ENCODE measurements around the gene PPAN.

PPAN gene

DNA sequence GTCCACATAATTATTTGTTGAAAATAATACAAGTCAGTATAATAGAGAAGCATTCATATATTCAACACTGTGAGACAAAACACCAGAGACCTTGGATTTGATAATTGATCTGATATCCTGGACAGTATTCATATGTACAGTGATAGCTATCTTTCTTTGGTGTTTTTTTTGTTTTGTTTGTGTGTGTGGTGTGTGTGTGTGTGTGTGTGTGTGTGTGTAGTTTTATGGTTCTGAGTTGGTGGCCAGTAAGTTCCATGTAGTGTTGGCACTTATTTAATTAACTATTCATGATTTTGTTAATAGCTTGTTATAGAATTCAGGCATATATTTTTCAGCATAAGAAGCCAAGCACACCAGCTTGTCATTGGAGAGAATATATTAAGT, 2.0 kb upstream of the PPAN start:
- no peak overlapping the region for H2AFZ ChIP-seq (ENCODE audit: low read length)
- H3K36me3 ChIP-seq (ENCODE audit: insufficient read depth, low read length): peaks cover 25% of the 10 kb centered on the region
- peak overlapping the region; percentile 98 for H3K27ac ChIP-seq (ENCODE audit: low read depth, low read length, poor library complexity, severe bottlenecking)
- H4K20me1 ChIP-seq (ENCODE audit: insufficient read depth, low read length): no peaks in the 10 kb centered on the region
- no peaks in the 10 kb centered on the region for H3K9me2 ChIP-seq (ENCODE audit: low read depth, low read length)
- H3K9ac ChIP-seq (ENCODE audit: low read length): peak overlapping the region; percentile 71
- H3K9me3 ChIP-seq (ENCODE audit: low read length): no peaks in the 10 kb centered on the region
- TF ChIP-seq, protein P1, sequence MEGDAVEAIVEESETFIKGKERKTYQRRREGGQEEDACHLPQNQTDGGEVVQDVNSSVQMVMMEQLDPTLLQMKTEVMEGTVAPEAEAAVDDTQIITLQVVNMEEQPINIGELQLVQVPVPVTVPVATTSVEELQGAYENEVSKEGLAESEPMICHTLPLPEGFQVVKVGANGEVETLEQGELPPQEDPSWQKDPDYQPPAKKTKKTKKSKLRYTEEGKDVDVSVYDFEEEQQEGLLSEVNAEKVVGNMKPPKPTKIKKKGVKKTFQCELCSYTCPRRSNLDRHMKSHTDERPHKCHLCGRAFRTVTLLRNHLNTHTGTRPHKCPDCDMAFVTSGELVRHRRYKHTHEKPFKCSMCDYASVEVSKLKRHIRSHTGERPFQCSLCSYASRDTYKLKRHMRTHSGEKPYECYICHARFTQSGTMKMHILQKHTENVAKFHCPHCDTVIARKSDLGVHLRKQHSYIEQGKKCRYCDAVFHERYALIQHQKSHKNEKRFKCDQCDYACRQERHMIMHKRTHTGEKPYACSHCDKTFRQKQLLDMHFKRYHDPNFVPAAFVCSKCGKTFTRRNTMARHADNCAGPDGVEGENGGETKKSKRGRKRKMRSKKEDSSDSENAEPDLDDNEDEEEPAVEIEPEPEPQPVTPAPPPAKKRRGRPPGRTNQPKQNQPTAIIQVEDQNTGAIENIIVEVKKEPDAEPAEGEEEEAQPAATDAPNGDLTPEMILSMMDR (IDR thresholded peaks at IDR 0.05; ENCODE audit: low read length): no peak
- no peak for TF ChIP-seq EZH2 (IDR thresholded peaks at IDR 0.05; ENCODE audit: borderline replicate concordance, low read length)
- H3K4me3 ChIP-seq (ENCODE audit: low read depth, low read length, poor library complexity, severe bottlenecking): peak overlapping the region; percentile 99
- H3K4me2 ChIP-seq (ENCODE audit: low read length): peak overlapping the region; percentile 61
- H3K27me3 ChIP-seq (ENCODE audit: insufficient read depth, low read length): no peaks in the 10 kb centered on the region
- peaks cover 16% of the 10 kb centered on the region for H3F3A ChIP-seq (ENCODE audit: insufficient read depth, low read length)
- H3K4me1 ChIP-seq (ENCODE audit: insufficient read depth, low read length, severe bottlenecking): peaks cover 69% of the 10 kb centered on the region
- H3K79me2 ChIP-seq (ENCODE audit: insufficient read depth, low read length): peaks cover 13% of the 10 kb centered on the region

DNA sequence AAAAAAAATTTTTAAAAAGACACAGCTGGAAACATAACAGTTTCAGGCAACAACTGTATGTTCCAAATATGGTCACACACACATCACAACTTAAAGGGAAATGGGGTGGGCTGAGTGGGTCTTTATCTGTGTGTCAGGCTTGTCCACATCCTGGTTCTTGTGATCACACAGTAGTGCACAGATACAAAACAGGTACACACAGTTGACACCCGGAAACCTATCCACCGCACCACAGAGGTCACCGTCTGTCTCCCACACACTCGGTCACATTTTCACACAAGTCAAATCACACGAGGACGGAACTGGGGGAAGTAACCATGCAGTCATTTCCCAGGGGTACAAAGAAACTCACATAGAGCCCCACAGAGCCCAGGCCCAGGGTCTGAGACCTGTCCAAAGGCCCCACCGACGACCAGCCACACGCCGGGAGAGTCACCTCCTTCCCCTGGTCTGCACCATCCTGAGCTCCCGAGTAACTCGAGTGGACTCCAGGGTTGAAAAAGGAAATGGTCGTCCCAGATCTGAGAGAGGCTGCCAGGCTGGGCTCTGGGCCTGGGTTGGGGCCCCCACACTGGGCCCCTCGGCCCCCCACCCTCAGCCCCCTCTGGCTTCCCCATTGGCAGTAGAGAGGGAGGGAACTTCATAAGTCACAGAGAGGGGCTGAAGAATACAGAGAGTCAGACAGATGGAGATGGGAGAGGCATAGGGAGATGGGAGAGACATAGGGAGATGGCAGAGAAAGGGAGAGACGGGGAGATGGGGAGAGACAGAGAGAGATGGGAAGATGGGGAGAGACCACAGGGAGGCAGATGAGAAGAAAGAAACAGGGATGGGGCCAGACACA, 1.3 kb upstream of the PPAN start:
- Histone ChIP-seq H3K9me2 (ENCODE audit: low read depth, low read length) (no peaks in the 10 kb centered on the region), H3K27me3 (ENCODE audit: insufficient read depth, low read length) (no peaks in the 10 kb centered on the region), H4K20me1 (ENCODE audit: insufficient read depth, low read length) (no peaks in the 10 kb centered on the region), H3K9ac (ENCODE audit: low read length) (peak overlapping the region; percentile 71), H2AFZ (ENCODE audit: low read length) (no peak overlapping the region), H3K36me3 (ENCODE audit: insufficient read depth, low read length) (peaks cover 32% of the 10 kb centered on the region), H3K79me2 (ENCODE audit: insufficient read depth, low read length) (peaks cover 13% of the 10 kb centered on the region), H3K9me3 (ENCODE audit: low read length) (no peaks in the 10 kb centered on the region), H3K27ac (ENCODE audit: low read depth, low read length, poor library complexity, severe bottlenecking) (peak overlapping the region; percentile 98), H3K4me2 (ENCODE audit: low read length) (peak overlapping the region; percentile 61), H3K4me1 (ENCODE audit: insufficient read depth, low read length, severe bottlenecking) (peaks cover 76% of the 10 kb centered on the region), H3F3A (ENCODE audit: insufficient read depth, low read length) (peaks cover 16% of the 10 kb centered on the region), H3K4me3 (ENCODE audit: low read depth, low read length, poor library complexity, severe bottlenecking) (peak overlapping the region; percentile 99)
- TF ChIP-seq EZH2 (IDR thresholded peaks at IDR 0.05; ENCODE audit: borderline replicate concordance, low read length): no peak
- TF ChIP-seq, protein P1 (IDR thresholded peaks at IDR 0.05; ENCODE audit: low read length): no peak

DNA sequence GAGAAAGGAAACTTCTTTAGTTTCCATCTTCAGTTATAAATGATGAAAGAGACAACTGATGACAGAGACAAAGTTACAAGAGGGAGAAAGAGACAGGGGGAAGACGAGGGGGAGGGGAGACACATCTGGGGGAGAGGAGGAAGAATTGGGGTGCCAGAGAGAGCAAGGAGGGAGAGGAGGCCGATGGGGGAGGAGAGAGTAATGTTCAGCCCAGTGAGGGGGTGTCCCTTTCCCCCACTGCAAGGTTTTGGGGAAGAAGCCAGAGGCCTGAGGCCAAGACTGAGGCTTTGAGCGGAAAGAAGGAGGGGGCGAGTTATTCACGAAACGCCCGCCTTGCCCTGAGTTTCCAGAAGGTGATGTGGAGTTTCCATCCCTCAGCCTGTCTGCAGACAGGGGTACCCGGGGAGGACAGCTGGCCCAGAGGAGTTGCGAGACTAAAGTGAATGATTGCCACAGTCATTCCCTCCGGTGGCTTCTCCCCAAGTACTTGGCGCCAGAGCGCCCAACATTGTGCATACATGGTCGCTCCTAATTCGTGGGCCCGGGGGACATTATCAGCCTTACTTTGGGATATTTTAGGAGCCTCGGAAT, 558 bp upstream of the PPAN start:
- H3K4me2 ChIP-seq (ENCODE audit: low read length): peak overlapping the region; percentile 61
- no peak for TF ChIP-seq EZH2 (IDR thresholded peaks at IDR 0.05; ENCODE audit: borderline replicate concordance, low read length)
- TF ChIP-seq, protein P1 (IDR thresholded peaks at IDR 0.05; ENCODE audit: low read length): no peak
- no peaks in the 10 kb centered on the region for H3K9me2 ChIP-seq (ENCODE audit: low read depth, low read length)
- peak overlapping the region; percentile 99 for H3K4me3 ChIP-seq (ENCODE audit: low read depth, low read length, poor library complexity, severe bottlenecking)
- no peak overlapping the region for H2AFZ ChIP-seq (ENCODE audit: low read length)
- no peaks in the 10 kb centered on the region for H3K9me3 ChIP-seq (ENCODE audit: low read length)
- no peaks in the 10 kb centered on the region for H3K27me3 ChIP-seq (ENCODE audit: insufficient read depth, low read length)
- H3F3A ChIP-seq (ENCODE audit: insufficient read depth, low read length): peaks cover 16% of the 10 kb centered on the region
- peaks cover 13% of the 10 kb centered on the region for H3K79me2 ChIP-seq (ENCODE audit: insufficient read depth, low read length)
- H4K20me1 ChIP-seq (ENCODE audit: insufficient read depth, low read length): no peaks in the 10 kb centered on the region
- peaks cover 40% of the 10 kb centered on the region for H3K36me3 ChIP-seq (ENCODE audit: insufficient read depth, low read length)
- peak overlapping the region; percentile 71 for H3K9ac ChIP-seq (ENCODE audit: low read length)
- H3K27ac ChIP-seq (ENCODE audit: low read depth, low read length, poor library complexity, severe bottlenecking): peak overlapping the region; percentile 98
- peaks cover 82% of the 10 kb centered on the region for H3K4me1 ChIP-seq (ENCODE audit: insufficient read depth, low read length, severe bottlenecking)

Measured in OCI-LY1 (cell line).